Dermis microvascular lymphatic vessel endothelial cell (primary cell): Measurements from ENCODE around the gene SLC28A1. TPM values are rescaled to one million over a fixed set of nuclear protein-coding genes. Genes with fewer than 3 reads are reported as not detected.

Experiments
- DNase-seq, 2 donors: peaks; one replicate each; pipeline versions ENCODE4 v3.0.0 to v3.0.0-alpha.2; 2010; ENCODE audit warnings: low read depth in 2 of 2
- total RNA-seq: library from RNA; depleted of rRNA; stranded (reverse); fragments of >200 nt; gene quantifications from 2 replicates; pipeline ENCODE4 v1.2.1, GENCODE V29; 2014

Gene SLC28A1, protein sequence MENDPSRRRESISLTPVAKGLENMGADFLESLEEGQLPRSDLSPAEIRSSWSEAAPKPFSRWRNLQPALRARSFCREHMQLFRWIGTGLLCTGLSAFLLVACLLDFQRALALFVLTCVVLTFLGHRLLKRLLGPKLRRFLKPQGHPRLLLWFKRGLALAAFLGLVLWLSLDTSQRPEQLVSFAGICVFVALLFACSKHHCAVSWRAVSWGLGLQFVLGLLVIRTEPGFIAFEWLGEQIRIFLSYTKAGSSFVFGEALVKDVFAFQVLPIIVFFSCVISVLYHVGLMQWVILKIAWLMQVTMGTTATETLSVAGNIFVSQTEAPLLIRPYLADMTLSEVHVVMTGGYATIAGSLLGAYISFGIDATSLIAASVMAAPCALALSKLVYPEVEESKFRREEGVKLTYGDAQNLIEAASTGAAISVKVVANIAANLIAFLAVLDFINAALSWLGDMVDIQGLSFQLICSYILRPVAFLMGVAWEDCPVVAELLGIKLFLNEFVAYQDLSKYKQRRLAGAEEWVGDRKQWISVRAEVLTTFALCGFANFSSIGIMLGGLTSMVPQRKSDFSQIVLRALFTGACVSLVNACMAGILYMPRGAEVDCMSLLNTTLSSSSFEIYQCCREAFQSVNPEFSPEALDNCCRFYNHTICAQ
- under 0.01 TPM in 1 of 2 replicates, not detected in the other for total RNA-seq

DNA sequence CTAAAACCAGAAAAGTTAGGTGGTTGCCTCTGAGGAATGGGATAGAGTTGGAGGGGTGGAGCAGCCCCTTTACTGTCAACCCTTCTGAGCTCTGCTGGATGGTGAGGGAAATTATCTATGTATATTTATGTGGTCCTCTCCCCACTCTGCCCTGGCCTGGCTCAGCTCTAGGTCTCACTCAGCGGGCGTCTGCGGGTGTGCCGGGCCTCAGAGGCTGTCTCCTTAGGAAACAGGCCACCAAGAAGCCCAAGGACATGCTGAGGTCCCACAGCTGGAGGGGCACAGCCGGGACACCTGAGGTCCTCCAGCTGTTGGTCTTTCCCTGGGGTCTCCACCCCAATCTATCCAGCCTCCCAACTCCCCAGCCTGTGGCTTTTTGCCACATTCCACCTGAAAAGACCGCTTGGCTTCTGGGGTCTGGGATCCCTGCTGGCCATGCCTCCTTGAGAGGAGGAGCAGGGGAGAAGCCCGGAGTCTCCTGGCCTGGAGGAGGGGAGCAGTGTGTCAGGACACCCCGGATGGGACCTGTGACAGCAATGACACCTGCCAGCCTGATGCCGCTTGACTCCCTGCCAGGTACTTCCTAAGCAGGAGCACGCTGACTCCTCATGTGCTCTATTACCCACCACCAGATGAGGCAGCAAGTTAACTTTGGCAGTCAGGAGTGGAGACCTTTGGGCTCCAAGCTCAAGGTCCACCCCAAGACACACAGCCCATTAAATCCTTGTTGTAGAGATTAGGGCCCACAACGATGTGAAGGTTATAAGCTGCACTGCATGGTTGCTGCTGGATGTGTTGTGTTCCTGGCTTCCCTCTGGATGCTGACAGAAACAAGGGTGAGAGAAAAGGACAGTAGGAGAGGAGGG, at the start of gene SLC28A1:
Gene SLC28A1 (plus strand): TSS at position 747 of the 866 bp plus-strand sequence. CDS start 3,099 bp downstream, outside the sequence.
- no peak for DNase-seq

DNA sequence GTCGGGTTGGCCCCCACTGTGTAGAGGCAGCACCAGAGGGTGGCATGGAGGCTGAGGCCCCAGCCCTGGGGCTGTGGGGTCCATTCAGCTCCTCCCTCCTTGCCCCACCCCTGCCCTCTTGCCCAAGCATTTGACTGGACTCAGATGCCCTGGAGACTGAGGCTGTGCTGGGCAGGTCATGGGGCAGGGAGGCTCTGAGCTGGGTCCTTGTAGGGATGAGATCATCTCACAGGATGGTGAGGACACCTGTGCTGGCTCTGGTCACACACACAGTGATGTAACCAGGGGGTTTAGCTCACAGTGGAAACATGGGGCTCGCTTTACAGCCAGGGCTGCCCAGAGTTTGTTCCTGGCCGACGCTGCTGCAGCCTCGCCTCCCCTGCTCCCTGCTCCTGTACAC, 49.5 kb upstream of the SLC28A1 start:
- no peak for DNase-seq

DNA sequence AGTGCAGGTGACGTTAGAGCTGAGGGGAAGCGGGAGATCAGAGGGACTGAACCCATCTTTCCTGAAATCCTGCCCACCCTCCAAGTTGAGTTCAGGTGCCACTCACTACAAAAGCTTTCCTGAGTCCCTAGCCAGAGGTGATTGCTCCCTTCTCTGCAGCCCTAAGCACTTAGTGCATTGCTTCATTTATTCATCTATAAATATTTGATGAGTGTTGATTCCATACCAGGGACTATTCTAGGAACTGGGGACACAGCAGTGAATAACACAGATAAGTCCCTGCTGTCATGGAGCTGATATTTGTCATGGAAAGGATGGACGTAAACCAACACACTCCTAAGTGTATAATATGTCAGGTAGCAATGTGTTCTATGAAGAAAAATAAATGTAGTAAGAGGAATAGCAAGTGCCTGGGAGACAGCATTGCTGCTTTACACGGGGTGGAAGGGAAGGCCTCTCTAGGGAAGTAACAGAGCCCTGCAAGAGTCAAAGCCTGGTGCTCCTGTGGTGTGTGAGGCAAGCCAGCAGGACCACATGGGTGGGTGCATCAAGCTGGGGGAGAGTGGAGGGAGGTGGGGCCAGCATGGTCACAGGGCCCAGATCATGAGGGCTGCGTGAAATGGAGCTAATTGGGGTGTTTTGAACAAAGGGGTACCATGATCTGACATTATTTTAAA, 48.7 kb upstream of the SLC28A1 start:
- no peak for DNase-seq

DNA sequence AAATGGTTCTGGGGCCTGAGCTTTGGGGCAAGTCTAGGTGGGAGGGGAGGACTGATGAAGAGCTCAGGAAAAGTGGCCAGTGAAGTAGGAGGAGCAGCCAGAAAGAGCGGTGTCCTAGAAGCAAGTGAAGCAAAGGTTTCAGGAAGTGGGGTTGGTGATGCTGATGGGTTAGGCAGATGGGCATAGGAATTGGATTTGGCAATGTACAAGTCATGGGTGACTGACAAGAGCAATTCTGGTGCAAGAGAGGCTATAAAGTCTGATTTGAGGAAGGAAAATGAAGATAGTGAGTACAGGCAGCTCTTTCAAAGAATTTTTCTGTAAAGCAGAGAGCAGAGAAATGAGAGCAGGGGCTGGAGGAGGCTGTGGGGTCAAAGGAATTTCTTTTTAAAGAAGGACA, 47.6 kb upstream of the SLC28A1 start:
- DNase-seq, result no peak

DNA sequence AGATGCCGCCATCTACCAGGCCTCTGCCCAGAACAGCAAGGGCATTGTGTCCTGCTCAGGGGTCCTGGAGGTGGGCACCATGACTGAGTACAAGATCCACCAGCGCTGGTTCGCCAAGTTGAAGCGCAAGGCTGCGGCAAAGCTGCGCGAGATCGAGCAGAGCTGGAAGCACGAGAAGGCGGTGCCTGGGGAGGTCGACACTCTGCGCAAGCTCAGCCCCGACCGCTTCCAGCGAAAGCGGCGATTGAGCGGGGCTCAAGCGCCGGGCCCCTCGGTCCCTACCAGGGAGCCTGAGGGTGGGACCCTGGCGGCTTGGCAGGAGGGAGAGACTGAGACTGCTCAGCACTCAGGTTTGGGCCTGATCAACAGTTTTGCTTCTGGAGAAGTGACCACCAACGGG, 44.7 kb upstream of the SLC28A1 start:
- no peak for DNase-seq

DNA sequence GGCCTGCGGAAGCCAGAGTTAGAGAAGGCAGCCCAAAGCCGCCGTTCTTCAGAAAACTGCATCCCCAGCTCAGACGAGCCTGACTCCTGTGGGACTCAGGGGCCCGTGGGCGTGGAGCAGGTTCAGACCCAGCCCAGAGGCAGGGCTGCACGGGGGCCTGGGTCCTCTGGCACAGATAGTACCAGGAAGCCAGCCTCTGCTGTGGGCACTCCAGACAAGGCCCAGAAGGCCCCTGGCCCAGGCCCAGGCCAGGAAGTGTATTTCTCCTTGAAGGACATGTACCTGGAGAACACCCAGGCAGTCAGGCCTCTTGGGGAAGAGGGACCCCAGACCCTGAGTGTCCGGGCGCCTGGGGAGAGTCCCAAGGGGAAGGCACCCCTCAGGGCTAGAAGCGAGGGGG, 44.2 kb upstream of the SLC28A1 start:
- no peak for DNase-seq

DNA sequence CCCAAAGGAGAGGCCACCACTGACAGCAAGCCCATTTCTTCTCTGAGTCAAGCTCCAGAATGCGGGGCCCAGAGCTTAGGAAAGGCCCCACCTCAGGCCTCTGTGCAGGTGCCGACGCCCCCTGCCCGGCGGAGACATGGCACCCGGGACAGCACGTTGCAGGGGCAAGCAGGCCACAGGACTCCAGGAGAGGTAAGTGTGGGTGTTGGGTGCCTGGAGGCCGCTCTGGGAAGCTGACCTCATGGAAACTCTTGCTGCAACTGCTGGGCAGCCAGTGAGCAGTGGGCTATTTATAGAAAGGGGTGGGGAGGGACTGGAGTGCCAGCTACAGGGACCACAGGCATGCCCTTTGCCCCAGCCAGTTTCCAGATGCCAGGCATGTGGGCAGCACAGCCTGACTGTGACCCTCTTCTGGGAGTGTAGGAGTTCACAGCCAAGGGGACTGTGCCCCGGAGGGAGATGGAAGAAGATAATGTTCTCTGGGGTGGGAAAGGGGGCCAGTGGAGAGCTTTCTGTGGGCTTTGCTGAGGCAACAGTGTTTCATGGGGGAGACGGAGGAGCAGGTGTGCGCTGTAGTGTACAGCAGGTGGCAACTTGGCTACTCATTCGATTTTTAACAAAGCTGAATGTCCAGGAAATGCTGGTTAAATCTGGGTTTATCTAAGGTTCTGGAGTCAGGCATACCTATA, 43.6 kb upstream of the SLC28A1 start:
- DNase-seq, result peak; percentile 46 to 78

DNA sequence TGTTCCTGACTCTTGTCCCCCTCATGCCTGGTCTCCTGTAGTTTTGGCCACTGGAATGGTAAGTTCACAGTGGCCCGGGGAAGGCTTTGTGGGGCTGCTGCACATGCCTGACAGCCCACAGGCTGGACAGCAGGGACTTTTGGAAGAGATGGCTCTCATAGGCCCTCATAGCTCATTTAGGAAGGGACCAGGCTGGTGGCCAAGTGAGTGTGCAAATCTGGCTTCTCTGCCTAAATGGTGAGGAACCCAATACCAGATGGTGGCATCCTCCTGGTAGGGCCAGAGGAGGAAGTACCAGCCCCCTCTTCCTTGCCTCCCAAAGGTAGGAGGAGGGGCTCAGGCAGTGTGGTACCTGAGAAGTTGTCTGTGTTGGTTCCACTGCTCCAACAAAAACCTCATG, 41.7 kb upstream of the SLC28A1 start:
- DNase-seq, result no peak

DNA sequence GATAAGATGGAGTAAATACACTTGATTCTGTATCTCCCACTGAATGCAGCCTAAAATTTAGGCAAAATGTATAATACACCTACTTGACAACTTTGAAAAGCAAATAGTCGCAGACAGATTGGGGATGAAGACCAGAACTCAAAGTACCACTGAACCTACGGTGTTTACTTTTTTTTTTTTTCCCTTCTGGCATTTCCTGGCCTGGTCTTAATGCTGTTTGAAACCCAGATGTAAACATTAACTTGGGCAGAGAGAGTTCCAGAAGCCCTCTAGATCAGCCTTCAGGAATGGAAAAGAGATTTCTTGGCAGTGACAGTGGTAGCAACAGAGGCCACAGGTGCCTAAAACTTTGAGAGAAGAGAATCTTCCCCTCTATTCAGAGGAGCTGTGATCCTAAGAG, 39.5 kb upstream of the SLC28A1 start:
- no peak for DNase-seq

DNA sequence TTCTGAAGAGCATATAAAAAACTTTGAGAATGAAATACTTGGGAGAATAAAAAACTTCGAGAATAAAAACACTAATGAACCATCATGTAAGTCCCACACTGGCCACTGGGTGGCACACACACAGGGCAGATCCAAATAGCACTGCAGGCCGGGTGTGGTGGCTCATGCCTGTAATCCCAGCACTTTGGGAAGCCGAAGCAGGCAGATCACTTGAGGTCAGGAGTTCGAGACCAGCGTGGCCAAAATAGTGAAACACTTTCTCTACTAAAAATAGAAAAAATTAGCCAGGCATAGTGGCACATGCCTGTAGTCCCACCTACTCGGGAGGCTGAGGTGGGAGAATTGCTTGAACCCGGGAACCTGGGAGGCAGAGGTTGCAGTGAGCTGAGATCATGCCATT, 38.8 kb upstream of the SLC28A1 start:
- DNase-seq, result peak; percentile 54 to 76

DNA sequence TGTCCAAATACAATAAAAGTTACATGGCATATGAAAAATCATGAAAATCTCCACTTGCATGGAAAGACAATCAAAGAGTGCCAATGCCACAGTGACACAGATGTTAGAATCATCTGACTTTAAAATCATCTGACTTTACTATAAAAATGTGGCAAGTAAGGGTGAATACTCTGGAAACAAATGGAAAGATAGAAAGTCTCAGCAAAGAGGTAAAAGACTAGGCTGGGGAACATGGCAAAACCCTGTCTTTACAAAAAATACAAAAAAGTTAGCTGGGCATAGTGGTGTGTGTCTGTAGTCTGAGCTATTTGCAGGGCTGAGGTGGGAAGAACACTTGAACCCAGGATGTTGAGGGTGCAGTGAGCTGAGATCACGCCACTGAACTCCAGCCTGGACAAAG, 38.2 kb upstream of the SLC28A1 start:
- DNase-seq, result no peak

DNA sequence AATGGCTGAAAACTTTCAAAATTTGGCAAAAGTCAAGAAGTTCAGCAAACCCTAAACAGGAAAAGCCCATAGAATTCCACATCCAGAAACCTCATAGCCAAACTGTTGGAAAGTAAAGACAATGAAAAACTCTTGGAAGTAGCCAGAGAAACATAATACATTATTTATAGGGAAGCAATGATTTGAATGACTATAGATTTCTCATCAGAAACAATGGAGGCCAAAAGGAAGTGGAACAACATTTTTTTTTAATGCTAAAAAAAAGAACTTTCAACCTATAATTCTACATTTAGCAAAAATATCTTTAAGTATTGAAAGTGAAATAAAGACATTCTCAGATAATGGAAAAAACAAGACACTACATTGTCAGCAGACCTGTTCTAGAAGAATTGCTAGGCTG, 37.1 kb upstream of the SLC28A1 start:
- DNase-seq, result no peak

DNA sequence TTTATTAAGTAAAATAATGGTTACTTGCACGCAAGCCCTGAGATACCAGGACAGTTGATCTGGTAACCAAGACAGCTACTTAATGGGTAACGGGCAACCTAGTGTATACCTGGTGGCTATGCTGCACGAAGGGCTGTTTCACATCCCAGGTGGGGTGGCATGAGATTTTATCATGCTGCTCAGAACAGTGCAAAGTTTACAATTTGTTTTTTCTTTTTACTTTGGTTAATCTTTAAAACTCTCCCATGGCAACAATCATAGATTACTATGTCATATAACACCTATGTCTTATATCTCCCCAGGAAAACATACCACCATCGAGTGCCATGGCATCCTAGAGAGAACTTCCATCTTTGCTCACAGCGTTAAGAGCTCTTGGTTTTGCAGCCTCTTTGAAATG, 32.2 kb upstream of the SLC28A1 start:
- DNase-seq, result no peak

DNA sequence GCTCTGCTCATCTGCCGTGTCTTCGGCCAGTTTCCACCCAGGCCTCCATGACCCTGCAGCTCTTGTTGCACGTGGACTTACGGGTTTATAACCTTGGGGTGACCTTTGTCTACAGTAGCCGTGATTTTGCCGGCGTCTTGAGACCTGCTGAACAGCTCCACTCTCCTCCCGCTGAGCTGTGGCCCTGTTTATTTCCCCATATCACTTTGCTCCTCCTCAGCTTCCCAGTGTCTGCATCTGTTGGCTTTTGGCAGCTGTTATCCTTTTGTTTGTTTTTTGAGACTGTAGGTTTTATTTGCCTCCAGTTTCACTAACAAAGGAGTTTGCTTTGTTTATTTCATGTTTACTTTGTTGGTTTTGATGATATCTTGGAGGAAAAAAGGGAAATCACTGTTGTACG, 29.3 kb upstream of the SLC28A1 start:
- no peak for DNase-seq

DNA sequence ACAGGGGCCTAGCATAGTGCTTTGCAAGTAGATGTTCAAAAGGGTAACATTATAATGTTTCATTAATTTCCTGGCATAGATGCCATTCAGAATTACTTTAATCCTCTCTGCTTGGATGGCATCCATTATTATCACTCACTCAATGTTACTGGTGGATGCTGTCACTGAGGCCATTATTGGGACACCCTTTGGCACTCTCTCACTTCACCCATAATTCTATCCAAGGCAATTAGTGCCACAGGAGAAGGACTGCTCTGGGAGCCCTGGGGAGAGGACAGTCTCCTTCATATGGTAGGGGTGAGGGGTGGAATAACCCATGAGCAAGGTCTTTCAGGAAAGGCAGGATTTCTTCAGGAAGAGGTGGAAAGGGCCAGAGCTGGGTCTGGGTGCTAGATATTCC, 28.7 kb upstream of the SLC28A1 start:
- no peak for DNase-seq

DNA sequence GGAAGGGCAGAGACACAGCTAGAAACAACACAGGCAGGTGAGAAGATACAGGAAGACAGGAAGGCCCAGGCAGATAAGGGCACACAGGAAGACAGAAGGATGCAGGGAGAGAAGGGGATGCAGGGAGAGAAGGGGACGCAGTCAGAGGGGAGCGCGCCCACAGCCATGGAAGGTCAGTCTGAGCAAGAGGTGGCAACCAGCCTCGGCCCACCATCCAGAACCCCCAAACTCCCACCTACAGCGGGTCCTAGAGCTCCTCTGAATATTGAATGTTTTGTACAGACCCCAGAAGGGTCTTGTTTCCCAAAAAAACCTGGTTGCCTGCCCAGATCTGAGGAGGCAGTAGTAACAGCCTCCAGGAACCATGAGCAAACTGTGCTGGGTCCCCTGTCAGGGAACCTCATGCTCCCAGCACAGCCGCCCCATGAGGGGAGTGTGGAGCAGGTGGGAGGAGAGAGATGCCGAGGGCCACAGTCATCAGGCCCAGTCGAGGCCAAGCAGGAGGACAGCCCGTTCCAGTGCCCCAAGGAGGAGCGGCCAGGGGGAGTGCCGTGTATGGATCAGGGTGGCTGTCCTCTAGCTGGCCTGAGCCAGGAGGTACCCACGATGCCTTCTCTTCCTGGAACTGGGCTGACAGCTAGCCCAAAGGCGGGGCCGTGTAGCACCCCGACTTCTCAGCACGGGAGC, 27.6 kb upstream of the SLC28A1 start:
- DNase-seq, result no peak

DNA sequence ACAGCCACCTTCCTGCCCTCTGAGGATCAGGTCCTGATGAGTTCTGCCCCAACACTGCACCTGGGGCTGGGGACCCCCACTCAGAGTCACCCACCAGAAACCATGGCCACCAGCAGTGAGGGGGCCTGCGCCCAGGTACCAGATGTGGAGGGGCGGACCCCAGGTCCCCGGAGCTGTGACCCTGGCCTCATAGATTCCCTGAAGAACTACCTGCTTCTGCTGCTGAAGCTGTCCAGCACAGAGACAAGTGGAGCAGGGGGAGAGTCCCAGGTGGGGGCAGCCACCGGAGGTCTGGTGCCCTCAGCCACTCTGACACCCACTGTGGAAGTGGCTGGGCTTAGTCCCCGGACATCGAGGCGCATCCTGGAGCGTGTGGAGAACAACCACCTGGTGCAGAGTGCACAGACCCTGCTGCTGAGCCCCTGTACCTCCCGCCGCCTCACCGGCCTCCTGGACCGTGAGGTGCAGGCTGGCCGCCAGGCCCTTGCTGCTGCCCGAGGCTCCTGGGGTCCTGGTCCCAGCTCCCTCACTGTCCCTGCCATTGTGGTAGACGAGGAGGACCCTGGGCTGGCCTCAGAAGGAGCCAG, 27.0 kb upstream of the SLC28A1 start:
- no peak for DNase-seq

DNA sequence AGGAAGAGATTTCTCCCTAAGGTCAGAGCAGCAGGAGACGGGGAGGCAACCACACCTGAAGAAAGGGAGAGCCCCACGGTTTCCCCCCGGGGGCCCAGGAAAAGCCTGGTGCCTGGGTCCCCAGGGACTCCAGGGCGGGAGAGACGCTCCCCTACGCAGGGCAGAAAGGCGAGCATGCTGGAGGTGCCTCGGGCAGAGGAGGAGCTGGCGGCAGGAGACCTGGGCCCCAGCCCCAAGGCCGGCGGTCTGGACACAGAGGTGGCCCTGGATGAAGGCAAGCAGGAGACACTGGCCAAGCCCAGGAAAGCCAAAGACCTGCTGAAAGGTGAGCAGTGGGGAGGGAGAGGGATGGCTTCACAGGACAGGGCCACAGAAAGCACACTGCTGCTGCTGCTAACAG, 26.2 kb upstream of the SLC28A1 start:
- no peak for DNase-seq

DNA sequence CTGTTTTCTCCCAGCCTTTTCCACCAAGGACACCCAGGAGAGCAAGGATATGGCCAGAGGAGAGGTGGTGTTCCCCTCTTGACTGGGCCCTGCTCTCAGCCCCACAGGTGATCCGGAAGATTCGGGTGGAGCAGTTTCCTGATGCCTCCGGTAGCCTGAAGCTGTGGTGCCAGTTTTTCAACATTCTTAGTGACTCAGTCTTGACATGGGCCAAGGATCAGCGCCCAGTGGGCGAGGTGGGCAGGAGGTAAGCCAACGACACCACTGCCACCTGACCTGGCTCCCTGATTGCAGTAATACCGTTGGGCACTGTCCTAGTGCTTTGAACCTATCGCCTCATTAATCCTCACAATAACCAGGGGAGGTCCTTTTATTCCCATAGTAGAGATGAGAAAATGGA, 25.3 kb upstream of the SLC28A1 start:
- DNase-seq, result no peak

DNA sequence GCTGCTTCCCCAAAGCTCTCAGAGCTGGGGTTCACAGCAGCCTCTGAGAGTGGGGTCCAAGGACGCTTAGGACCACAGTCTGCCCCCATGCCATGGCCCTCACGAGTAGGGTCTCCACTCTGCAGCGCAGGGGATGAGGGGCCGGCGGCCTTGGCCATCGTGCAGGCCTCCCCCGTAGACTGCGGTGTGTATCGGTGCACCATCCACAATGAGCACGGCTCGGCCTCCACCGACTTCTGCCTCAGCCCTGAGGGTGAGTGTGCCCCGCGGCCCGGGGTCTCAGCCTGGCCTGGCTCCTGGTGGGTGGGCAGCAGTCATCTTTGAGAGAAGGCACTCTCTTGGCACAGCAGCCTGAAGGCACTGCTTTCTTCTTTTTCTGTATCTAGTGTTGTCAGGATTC, 24.8 kb upstream of the SLC28A1 start:
- DNase-seq, result no peak
